Measurements from ENCODE around the gene SOWAHD. TPM values are rescaled to one million over a fixed set of nuclear protein-coding genes. Genes with fewer than 3 reads are reported as not detected.

SOWAHD gene
- total RNA-seq, 1 experiment from 2014 or later = 0.98 TPM

GRCh38 chrX:119728487-119728886, 29.9 kb upstream of the SOWAHD start:
- Histone ChIP-seq H3K79me1 (ENCODE audit: insufficient read depth, low read depth, low read length, poor library complexity, severe bottlenecking) (no peaks in the 10 kb centered on the region), H4K91ac (ENCODE audit: insufficient read length, low read depth, low read length) (no peak overlapping the region), H3K23ac (ENCODE audit: insufficient read length, low read depth, low read length) (no peak overlapping the region), H3K23me2 (ENCODE audit: insufficient read length, low read depth, low read length, poor library complexity, severe bottlenecking) (peaks cover 3% of the 10 kb centered on the region), H2BK5ac (ENCODE audit: insufficient read length, low read length) (no peak overlapping the region), H3K79me2 (ENCODE audit: insufficient read depth, low read length) (no peaks in the 10 kb centered on the region), H3K18ac (ENCODE audit: insufficient read length, low read depth, low read length) (no peak overlapping the region), H2BK20ac (ENCODE audit: low read depth, low read length, poor library complexity, severe bottlenecking) (no peak overlapping the region), H4K8ac (replicated peaks; ENCODE audit: insufficient read length, low read depth, low read length) (no peak overlapping the region), H2BK12ac (ENCODE audit: insufficient read length, low read depth, low read length) (no peak overlapping the region), H3K4me2 (ENCODE audit: insufficient read depth, insufficient read length, low read length) (no peak overlapping the region), H3K9me3 (ENCODE audit: control insufficient read depth, low read depth, low read length) (peaks cover 29% of the 10 kb centered on the region), H2BK120ac (ENCODE audit: low read depth, low read length, poor library complexity, severe bottlenecking) (no peak overlapping the region), H3K9ac (ENCODE audit: extremely low read depth, insufficient read length, low read length) (no peak overlapping the region), H4K20me1 (ENCODE audit: control insufficient read depth, insufficient read depth, insufficient read length) (no peaks in the 10 kb centered on the region), H3K14ac (ENCODE audit: insufficient read depth, low read length) (no peak overlapping the region), H3T11ph (ENCODE audit: low read length) (no peak overlapping the region), H4K5ac (ENCODE audit: insufficient read length, low read depth, low read length) (no peak overlapping the region), H3K27me3 (ENCODE audit: insufficient read depth, low read length) (no peaks in the 10 kb centered on the region), H3K4me1 (ENCODE audit: insufficient read depth, low read length) (no peaks in the 10 kb centered on the region; the same call in 1 of the 2 replicates), H2AK5ac (ENCODE audit: insufficient read length, low read length) (no peak overlapping the region), H3K27ac (ENCODE audit: insufficient read length, low read depth, low read length) (no peak overlapping the region), H3K4ac (ENCODE audit: low read depth, low read length) (no peak overlapping the region), H2AFZ (ENCODE audit: low read length) (no peak overlapping the region), H2BK15ac (ENCODE audit: low read depth, low read length) (no peak overlapping the region), H3K56ac (ENCODE audit: insufficient read length, low read depth, low read length) (no peak overlapping the region)
- peaks cover 1 to 3% (median 3%) of the 10 kb centered on the region in 3 experiments; a peak in 5 of 7 replicates for H3K36me3 Mint-ChIP-seq (ENCODE audit: insufficient read depth in 1 of 3, low read depth in 3 of 3)
- H3K27me3 Mint-ChIP-seq (ENCODE audit: low read depth) = peaks cover 9% of the 10 kb centered on the region
- WGBS (ENCODE audit: extremely low coverage, insufficient read length, low lambda C conversion rate) = no CpG with 5 or more reads among the region's 5 CpGs
- peak; percentile 52 for DNase-seq
- TF ChIP-seq CTCF (conservative IDR thresholded peaks at IDR 0.05) = peak; percentile 53; the same call in 2 of the 3 replicates
- H3K9me3 Mint-ChIP-seq = peaks cover 56 to 61% of the 10 kb centered on the region in 2 experiments
- peaks cover 5 to 6% of the 10 kb centered on the region in 2 experiments; a peak in 2 of 4 replicates for H3K4me1 Mint-ChIP-seq
- H3K4me3 Mint-ChIP-seq = no peak overlapping the region
- no peak overlapping the region for H3K27ac Mint-ChIP-seq
